ENCODE measurements around the gene DNAH9.

DNA sequence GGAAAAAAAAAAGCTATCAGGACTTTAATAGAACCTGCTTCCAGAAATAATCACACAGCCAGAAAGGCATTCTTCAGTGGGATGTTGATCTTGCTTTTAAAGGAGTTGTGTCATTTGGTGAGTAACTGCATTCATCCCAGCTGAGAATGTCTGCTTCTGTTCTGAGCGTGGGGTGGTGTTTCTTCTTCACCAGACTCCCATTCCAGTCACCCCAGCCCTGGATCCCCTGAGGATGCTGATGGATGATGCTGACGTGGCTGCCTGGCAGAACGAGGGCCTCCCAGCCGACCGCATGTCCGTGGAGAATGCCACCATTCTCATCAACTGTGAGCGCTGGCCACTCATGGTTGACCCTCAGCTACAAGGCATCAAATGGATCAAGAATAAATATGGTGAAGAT lies 276.5 kb downstream of the DNAH9 start:
- no peak for TF ChIP-seq EP300 (IDR thresholded peaks at IDR 0.05)
- TF ChIP-seq POLR2A (IDR thresholded peaks at IDR 0.05) = no peak
